Stimulated activated CD4-positive, alpha-beta T cell treated with anti-CD3 and anti-CD28 coated beads, Interleukin-1b, Interleukin-23, amount 100 ng/mL, for 1 hour (primary cell): ENCODE data around the gene DLG4.
"Not testable (repeated sequence)": the region's sequence is repeated elsewhere in the genome, so short reads cannot be mapped to it uniquely, and the experiment has no call there.

Experiments used
- DNase-seq, 2 donors: peaks; one replicate each; pipeline ENCODE4 v3.0.0-alpha.2; 2020; ENCODE audit warnings: low read depth in 2 of 2

The DLG4 gene

DNA sequence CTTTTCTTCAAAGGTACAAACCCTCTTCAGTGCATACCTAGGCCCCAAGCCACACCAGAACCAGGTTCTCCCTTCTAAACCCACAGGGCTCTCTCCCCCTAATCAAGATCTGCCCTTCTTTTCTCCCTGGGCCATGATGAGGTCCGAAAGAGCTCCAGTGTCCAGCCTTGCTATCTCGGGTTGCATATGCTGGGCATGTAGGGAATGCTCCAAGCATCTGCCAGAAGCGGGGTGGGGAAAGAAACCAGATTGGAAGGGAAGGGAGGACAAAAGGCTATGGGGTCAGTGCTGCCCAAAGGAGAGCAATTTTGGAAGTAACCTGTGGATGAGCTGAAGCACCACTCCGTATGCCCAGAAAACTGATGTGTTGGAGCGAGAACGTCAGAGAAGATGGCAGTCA, 29.6 kb upstream of the DLG4 start:
- no peak for DNase-seq

DNA sequence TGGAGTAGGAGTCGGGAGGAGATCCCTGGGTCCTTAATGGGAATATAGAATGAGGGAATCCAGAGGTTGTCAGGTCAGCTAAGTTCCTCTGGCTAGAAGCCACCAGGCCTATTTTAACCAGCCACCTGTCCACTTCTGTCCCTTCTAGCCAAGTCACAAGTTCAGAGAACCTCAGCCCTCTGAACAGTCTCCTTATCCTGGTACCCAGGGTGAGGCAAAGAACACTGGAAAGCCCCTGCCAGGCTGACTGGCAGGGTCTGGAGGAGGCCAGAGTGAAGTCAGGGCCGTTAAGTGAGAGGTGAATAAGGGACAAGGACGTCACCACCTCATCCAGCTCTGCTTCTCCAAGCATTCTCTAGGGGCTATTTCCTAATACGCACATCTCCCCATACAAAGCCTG, 29.2 kb upstream of the DLG4 start:
- no peak for DNase-seq

DNA sequence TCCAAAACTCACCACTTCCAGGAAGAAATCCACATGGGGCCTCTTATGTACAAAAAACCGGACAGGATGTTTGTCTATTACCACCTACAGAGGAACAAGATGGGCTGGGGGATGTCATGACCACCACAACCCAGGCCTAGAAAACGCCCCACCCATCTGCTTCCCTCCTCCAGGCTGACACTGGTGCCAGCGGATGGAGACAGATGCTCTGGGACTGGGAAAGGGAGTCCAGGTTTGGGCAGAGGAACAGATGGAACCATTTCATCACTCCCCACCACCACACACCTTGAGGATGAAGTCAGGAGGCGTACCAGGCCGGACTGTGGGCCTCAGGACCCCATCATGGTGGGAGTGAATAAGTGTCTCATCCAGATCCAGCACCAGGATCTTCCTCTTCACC, 27.1 kb upstream of the DLG4 start:
- DNase-seq, result no peak

DNA sequence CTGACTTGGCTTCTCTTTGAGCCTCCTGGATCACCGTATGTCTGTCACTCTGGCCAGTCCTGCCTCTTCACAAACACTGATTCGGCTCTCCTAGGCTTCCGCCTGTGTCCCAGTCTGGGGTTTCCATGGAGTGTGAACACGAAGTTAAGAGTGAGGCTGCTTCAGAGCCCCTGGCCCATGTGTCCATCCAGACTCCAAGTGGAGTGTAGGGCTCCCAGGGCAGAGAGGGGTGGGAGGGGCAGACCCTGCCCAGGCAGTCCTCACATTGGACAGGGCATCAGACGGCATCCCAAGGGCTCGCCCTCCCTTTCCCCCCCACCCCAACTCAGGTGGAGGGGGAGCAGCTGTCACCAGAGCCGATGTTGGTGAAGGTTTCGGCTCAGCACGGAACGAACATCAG, 24.2 kb upstream of the DLG4 start:
- DNase-seq, result not testable (repeated sequence)

DNA sequence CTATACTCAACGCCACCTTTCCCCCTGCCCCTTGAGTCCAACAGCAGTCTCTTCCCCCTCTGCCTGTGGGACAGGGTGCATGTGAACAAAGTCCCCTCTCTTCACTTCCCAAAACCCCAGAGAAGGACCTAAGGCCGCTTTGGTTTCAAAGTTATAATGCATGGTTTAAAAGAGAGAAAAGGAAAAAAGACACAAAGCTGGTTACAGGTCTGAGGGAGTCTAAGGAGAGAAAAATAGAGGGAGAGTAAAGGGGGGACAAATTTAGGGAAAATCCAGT, 23.8 kb upstream of the DLG4 start:
- no peak for DNase-seq

DNA sequence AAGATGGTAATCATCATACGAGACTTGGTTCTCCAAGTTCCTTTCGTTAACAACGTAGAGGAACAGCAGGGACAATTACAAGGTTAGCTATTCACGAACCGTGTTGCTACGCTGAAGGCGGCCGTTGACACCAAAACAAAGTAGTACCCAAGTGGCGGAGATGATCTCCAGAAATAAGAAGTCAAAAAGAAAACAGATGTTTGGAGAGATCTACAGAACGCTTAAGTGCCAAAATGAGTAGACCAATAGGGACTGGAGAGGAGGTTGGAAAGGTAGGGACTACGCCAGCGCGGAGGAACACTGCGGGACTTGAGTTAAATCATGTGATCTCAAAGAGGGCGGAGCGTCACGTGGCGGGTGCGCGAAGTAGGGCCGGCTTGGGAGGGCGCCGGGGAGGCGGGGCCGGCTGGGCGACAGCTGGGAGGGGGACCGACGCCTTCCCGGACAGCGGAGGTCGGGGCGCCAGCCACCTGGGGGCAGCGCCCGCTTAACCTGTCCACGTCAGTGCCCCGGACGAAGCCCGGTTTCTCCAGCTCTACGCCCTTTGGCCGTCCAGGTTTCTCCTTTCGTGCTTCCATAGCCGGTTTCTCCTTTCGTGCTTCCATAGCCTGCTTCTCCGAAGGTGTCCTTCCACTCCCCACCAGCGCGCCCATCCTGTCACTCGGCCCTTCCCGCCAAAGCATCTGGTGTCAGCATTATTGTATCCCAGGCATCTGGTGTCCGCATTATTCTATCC, 23.2 kb upstream of the DLG4 start:
- peak; percentile 81 to 84 for DNase-seq

DNA sequence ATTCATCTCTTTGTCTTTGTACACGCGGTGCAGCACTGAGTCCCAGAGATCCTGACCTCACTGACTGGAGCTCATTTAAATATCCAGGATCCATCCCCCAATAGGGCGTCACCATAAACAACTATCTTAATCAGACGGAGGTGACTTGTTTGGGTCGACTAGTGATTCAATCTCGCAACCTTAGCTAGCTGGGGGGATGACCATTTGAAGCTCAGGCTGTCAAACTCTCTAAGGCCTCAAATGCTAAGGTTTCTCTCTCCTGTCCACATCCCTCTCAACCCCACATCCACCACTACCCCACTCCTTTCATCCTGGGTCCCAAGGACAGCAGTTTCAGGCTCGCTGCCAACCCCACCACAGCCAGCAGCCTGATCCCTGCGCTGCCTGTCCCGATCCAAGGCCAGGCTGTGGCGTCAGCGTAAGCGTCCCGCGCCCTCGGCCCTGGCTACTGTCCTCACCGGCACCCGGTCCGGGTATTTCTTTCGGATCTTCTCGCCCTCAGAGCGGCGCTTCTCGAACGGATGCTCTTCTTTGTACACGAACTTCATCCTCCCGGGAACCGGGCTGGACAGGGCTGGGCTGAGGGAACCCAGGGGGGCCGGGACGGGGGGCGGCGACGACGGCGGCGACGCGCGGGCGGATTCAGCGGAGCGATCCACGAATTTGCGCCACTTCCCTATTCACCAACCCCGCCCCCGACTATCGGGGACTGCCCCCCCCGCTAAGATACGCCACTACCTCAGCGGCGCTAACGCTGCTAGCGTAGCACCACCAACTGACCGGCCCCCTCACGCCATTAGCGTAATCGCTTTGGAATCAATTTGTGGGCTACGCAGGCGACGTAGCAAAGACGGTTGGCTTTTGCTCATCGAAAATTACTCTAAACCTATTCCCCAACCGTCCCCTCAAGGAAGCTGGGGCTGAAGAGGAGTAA, 22.4 kb upstream of the DLG4 start, which contains the start of gene GABARAP:
GABARAP (minus strand) TSS at position 667 of the 934 bp plus-strand sequence; CDS start at position 548, 119 bp downstream.
- DNase-seq, result peak; percentile 84 to 96

DNA sequence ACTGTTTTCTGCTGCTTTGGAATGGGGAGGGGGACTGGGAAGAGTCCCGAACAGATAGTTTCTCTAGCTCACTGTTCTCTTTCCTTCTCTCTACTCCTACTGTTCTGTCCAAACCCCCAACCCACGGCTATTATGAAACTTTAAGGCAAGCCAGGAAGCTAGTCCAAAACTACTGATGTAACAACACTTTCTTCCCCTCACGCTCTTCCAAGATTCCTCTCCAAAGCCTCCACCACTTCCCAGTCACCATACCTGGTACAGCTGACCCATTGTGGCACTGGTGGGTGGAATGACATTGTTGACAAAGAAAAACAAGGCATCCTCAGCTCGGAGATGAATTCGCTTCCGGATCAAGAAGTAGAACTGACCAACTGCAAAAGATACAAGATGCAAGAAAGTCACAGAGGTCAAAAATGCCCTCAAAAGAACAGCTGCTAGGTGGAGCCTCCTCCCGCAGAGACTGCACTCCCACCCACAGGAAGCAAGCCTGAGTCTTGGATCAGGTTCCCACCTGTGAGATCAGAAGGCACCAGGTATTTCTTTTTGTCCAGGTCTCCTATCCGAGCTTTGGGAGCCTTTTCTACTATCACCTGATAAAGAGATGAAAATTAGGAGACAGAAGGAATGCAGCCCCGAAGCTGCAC, 21.6 kb upstream of the DLG4 start:
- DNase-seq, result no peak

DNA sequence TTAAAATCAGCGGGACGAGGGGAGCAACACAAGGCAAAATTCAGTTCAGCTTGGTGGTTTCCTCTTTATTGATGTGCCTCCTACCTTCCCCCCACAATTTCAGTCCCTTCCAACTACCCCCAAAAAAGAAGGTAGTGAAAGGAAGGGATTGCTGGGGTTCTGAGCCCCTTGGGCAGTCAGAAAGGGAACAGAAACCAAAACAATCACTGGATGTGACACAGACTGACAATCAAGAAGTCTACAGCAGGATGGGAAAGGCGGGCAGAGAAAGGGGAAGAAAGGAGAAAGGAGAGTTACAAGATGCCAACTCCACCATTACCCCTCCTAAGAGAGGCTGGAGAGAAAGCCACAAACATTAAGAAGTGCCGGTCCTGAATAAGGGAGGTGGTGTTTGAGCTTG, 20.7 kb upstream of the DLG4 start:
- no peak for DNase-seq

DNA sequence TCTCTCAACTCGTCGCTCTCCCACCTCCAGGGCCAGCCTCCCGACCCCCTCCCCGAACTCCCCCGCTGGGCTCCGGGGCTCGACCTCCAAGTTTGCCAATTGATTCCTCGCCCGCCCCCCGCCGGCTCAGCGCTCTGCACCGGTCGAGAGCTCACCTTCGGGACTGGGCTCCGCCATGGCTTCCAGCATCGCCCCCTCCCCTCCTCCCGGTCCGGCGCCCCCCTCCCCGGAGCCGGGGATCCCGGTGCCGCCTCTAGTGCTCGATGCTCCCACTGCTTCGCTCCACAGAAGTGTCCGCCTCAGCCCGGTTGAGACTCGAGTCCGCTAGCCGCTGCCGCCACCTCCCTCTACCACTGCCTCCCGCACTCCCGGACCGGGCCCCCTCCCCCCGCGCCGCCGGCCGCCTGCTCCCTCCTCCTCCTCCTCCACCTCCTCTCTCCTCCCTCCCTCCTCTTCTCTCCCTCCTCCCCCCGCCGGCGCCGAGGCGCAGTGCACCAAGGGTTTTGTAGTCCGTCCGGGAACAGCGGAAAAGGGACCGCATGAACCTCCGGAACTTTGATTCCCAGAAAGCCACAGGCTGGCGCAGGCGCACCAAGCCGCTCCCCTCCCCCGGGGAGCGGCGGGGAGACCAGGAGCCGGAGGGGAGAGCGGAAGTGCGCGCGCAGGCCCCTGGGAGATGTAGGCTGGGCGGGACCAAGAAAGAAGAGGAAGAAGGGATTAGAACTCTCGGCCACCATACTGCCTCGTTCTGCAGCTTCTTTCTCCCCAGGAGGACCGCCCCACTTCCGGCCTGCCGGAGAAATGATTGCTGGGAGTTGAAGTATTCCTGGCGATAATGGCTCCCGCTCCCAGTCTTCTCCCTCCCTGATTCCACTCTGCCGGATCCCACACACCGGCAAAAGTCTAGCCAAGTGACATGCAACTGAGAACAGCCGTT, 19.7 kb upstream of the DLG4 start, which contains the start of gene PHF23:
PHF23 (minus strand) TSS at position 367 of the 937 bp plus-strand sequence; CDS start at position 189, 178 bp downstream.
- DNase-seq, result peak; percentile 88 to 96

DNA sequence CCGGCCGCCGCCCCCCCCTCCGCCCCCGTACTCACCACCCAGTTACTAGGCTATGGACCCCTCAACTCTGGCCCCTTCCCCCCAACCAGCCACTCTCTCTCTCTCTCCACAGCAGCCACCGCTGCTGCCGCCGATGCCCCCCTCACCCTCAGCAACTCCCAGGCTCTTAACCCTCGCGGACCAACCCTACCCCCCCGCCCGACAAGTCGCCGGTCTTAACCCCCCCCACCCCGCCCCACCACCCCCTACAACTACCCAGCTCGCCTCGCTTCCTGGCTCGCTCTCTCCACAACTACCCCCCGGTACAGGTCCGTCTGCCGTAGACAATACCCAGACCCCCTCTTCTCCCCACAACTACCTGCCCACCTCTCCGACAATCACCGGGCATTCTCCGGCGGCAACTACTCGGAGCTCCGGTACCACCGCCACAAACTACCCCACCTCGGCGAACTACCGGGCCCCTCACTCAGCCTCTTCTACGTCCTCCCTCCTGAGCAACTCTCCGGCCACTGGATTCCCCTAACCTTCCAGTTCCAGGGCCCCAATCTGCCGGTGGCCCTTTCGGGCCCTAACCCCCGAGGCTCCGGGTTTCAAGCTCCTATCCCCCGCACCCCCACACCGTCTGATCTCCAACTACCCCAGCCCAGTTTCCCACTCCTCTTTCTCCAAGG, 18.9 kb upstream of the DLG4 start:
- DNase-seq, result no peak

DNA sequence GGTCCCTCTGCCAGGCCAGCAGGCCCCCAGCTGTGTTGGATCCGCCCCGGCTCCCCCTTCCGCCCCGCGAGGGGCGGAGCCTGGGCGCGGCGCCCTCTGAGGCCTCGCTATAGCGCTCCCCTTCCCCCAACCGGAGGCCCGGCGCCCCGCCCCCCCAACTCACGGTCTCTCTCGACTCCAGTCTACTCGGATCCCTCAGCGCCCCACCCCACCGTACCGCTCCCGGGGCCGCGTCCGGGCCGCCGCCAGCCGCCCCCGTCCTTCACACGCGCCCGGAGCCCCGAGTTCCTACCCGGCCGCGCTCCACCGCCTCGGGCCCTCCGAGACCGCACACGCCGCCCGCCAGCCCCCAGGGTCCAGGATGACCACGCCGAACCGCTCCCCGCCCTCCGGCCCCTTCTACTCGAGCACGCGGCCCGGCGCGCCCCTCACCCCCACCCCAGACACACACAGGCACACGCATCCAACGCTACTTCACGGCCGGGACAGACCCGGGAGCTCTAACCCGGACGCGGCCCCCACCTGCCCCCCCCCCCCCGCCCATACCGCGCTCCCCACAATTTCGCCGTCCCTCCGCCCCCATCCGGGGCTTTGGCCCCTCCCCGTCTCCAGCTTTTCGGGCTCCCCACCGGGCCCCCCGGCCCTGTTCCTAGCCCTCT, 18.3 kb upstream of the DLG4 start:
- DNase-seq, result peak; percentile 69 to 81

DNA sequence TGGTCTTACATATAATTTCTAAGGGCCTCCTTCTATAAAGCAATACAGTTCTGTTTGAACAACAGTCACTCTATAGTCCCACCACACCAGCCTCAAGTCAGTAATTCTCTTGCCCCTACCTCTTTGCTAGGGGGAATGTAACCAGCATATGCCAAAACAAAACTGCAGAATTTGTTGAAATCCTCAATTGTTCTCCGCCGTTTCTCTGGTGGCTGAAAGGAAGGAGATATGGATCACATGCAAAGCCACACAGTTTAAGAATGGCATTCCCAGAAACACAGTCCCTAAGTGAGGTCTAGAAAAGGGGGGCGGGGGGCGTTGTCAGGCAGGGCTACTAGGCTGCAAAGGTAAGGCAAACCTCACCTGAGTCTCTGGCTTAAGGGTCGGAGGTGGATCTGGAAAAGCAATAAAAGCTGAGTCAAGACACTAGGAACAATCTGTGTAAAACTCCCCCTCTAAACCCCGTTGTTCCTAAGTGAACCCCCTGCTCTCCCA, 17.7 kb upstream of the DLG4 start:
- DNase-seq, result no peak

DNA sequence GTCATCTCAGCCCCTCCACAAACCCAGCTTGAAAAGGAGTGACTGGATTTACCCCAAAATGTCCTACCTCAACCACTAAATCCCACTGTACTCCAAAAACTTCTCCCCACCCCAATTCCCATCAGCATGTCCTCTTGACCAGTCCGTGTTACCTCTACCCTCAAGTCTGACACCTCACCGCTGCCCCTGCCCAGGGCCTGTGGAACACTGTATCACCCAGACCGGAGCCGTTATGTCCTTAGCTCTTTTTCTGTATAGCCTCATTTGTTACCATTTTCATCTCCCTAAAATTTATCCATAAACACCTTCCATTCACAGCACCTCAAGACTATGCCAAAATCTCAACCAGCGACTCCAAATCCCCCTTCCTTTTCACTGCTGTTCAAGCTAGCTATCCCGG, 17.2 kb upstream of the DLG4 start:
- DNase-seq, result no peak

DNA sequence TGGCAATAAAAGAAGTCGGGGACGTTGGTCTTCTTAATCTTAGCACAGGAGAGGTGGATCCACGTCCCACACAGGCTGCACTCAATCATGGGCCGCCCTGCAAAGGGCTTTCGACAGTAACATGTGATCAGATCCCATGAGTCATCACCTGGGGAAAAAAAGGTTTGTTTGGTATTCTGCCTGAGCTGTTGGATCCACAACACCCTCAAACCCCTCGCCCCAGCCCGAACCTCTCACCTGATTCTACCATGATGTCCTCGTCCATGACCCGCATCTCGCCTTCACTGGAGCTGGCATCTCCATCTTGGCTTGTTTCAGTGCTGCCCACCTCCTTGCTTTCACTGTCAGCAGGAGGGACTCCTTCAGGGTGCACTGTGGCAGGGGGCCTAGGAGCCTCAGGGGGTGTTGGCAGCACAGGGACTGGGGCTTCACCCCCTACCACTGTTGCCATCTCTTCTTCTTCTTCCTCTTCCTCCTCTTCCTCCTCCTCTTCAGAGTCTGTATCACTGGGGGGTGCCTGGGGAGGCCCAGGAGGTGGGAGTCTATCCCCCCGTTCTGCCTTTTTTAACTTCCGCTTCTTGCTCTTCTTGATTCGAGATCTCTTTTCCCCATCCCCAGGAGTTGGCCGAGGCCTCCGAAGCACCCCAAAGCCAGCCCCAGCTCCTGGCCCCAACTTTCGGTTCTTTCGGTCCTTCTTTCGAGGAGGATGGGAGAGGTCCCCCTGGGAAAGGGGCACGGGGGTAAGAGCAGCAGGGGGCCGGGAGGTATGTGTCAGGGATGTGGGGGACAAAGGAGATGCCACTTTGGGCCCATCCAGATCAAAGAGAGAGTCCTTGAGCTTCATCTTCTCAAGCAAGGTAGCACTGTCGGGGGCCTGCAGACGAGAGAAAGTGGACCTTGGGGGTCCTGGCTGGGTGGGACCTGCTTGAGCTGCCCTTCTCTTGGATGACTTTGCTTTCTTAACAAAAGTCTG, 16.3 kb upstream of the DLG4 start:
- no peak for DNase-seq

DNA sequence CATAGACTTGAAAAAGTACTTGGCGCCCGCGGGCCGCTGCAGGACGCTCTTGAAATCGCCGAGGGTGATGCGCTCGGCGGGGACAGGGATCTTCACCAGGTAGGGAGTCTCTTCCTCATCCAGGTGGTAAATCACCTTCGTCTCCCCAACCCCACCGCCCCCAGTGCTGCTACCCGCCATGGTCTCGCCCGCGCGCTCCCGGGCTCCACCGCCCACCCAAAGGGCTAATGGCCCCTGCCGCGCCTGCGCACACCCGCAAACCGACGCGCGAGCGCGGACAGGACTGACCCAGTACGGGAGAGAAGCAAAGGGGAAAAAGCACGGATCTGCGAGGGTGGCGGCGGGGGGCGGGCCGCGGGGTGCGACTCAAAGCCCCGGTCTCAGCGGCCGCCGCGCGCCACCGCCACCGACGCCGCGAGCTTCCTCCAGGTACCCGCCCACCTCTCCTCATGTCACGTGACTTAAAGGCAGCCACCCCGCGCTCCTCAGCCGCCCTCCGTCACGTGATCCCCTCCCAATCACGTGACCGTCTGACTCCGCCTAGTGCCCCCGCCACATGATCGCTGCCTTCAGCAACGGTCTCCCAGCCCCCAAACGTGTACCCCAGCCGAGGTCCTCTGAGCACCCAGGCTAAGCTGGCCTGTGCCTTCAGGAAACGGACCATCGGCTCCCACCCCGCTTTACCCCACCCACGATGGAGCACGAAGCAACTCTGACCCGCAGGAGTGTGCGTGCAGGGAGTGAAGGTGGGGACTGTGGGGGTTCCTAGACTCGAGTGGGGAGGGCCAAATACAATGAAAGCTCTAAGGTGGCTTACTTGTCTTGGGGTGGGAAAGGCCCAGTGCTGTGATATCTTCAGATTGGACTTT, 14.7 kb upstream of the DLG4 start, which contains the start of gene DVL2:
DVL2 (minus strand) TSS at position 435 of the 869 bp plus-strand sequence; CDS start at position 180, 255 bp downstream.
- DNase-seq, result peak; percentile 90 to 92

DNA sequence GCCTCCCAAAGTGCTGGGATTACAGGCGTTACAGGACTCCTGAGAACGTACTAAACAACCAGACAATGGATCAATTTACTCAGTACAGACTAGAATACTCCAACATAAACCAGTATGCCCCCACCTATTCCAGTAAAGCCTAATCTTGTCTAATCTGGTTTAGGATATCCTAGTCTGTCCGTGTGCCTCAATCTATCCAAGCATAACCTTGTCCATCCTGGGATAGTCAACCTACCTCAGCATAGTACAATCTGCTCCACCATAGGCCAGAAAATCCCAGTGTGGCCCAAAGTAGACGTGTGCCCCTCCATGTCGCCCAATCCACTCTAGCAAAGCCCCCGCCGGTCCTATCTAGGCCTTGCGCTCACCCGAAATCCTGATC, 14.1 kb upstream of the DLG4 start:
- DNase-seq, result no peak

DNA sequence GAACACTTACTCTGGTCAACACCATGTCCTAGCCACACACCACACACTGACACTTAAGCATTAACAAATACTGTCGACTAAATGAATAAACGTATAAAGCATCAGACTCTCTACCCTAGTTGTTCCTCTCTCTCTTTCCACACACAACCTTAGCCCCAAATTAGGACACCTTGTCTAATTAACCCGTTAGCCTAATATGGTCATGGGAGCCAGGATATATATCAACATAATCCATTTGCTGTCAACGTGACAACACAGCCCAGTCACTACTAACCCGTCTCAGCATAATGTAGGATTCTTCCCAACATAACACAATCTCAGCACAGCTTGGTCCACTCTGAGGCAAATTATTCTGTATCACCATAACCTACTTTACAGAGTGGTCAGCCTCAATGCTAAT, 12.5 kb upstream of the DLG4 start:
- DNase-seq, result no peak
